ENCODE measurements around the gene RAD9A.
"Not testable (repeated sequence)": the region's sequence is repeated elsewhere in the genome, so short reads cannot be mapped to it uniquely, and the experiment has no call there.

Gene RAD9A

DNA sequence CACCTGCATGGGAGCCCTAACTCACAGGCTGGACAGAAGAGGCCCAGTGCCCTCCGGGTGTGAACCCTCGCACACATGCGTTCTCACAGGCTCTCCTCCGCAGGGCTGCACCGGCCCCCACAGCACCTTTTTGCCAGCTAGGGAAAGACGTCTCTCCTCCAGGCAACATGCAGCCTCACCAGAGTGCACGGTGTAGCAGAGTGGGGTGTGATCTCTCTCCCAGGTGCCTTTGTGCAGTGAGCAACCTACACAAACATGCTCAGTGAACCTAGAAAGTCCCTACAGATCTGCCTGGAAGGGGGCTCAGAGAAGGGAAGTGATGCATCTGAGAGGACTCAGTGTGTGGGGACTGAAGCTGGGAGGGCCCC, 20.0 kb downstream of the RAD9A start:
- DNase-seq, result no peak

DNA sequence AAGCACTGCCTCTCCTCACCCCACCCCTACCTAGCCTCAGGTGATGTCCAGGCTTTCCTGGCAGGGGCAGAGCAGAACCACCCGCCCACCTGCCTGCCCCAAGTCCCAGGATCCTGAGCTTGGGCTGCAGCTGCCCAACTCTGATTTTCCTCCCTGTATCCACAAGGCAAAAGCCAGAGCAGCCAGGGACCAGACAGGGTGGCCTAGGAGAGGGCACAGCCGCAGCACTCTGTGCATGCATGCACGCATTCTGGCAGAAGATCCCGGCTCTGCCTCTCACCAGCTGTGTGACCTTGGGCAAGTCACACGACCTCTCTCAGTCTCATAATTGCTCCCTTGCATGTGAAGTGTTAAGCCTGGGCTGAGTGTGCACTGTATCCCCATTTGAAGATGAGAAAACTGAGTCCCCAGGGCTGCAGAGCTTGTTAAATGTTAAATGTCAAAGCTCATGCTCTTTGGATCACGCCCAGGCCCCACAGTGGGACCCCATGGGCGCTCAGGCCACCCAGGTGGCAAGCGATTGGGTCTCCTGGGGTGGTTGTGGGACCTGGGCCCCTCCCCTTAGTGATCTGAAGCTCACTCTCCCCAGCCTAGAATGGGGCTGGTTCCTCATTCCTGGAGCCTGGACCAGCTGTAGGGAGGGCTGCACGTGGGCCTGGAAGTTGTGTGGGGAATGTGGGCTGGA, 20.9 kb downstream of the RAD9A start:
- DNase-seq, result no peak

DNA sequence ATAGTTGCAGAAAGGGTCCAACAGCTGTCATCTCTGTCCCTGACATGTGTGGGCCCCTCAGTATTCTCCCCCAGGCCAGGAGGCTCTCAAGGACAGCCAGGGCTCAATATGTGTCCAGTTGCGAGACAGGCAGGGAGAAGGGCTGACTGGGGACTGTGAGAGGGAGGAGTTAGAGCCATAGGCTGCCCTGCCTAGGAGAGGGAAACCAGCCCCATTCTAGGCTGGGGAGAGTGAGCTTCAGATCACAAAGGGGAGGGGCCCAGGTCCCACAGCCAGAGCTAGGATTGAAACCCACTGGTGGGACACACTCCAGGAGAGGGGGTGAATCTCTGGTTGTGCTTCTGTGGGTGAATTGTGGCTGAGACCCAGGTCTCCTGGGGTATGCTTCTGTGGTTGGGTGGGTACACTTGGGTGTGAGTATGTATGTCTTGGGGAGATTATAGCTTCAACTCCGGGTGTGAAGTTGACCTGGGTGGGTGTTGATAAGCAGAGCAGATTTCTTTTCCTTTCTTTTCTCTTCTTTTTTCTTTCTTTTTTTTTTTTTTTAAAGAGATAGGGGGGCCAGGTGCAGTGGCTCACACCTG, 21.6 kb downstream of the RAD9A start:
- DNase-seq, result no peak

DNA sequence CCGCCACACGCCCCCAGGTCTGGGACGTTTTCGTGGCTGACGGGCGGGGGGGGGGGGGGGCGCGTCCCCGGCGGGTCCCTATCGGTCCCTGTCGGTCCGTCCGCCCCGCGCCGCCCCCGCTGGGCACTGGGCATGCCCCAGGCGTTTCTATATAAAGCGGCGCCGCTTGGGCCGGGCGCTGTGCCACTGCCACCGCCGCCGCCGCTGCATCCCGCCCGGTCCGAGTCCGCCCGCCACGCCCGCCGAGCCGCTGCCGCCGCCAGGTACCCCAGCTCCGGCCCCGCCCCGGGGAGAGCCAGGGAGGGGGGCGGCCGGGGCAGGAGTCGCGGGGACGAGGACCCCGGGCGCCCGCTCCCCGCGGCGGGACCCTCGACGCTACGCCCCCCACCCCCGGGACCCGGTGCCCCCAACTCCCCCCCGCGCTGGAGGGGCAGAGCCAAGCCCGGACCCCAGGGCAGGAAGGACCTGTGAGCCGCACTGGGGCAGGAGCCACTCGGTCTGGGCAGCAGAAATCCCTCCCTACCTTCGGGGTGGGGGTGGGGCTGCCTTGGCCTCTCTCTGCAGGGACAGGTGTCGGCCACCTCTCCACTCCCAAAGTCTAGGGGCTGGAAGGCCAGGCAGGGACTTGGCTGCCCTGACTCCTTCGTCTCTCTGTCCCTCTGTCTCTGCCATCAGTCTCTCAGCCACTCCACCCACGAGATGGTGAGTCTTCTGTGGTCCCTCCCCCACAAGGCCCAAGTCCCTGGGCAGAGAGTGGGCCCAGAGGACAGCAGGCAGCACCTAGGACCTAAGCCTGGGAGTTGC, 23.9 kb downstream of the RAD9A start, which contains the start of gene CARNS1:
TSS of gene CARNS1 (plus strand) at position 178 of the 804 bp plus-strand sequence. CDS start at position 700, 522 bp downstream.
- no peak for DNase-seq

DNA sequence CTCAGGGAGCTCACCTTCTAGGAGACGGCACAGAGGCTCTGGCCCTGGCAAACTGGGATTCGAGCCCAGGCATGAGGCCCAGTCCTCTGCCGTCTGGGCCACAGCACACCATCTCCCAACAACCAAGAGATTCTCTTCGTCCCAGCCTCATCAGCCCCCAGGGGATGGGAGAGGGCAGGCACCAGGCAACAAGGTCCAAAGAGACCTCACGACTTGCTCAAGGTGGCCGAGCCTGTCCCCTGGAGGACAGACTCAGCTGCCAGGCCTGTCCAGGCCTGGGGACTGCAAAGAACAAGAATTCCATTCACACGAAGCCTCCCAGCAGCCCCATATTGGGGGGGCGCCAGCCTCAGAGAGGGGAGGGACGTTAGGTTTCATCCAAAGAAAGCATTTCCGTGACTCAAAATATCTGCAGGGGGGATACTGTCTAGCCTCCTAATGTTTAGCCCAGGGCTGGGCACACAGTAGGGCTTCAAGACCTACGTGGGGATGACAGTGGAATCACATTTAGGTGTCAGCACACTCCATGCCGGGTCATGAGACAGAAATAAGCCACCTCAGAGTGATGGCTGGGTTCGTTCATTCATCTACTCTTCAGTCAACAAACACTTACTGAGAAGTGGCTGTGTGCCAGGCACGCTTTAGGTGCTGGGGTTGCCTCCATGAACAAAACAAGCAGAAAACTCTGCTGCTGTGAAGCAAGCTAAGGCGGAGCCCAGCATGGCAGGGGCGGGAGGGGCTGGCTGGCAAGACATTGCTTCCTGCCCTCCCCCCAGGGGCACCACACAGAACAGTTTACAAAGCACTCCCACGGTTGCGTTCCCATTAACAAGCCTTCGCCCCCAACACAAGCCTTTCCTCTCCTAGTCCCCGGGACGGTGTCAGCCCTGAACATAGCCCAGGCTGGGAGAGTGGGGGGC, 24.9 kb downstream of the RAD9A start:
- DNase-seq, result peak; percentile 74 to 75

DNA sequence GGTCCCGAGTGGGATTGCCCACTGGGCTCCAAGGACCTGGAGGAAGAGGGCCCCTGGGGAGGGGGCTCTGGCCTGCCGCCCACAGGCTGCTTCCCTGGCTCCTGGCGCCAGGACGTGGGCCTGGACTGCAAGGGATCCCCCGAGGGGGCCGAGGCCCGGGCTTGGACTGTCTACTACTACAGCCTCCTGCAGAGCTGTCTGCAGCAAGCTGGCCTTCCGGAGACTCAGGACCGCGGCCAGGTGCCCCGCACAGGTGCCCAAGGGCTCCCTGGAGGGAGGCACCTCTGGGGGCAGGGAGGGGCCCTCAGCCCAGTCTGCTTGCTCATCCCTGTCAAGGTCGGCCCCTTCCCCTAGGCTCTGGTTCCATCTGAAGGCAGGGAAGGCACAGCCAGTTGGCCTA, 25.6 kb downstream of the RAD9A start:
- DNase-seq, result no peak

DNA sequence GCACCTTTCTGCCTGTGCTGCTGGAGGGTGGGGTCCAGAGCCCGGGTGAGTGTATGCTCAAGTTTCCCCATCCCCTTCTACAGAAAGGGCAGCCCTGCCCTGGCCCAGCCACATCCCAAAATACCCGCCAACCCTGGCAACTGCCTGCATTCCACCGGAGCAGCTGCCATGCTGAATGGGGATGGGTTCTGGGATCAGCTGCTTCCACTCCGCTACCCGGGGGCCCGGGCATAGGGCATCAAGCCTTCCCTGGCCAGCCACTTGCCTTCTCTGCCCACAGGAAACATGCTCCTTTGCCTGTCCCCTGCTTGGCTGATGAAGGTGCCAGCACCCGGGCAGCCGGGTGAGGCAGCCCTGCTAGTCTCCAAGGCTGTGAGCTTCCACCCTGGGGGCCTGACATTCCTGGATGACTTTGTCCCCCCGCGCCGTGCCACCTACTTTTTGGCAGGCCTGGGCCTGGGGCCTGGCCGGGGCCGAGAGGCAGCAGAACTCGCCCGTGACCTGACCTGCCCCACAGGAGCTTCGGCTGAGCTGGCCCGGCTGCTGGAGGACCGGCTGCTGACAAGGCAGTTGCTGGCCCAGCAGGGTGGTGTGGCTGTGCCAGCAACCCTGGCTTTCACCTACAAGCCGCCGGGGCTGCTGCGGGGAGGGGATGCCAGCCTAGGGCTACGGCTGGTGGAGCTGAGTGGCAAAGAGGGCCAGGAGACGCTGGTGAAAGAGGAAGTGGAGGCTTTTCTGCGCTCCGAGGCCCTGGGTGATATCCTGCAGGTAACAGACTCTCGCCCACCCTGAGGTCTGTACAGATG, 26.9 kb downstream of the RAD9A start:
- no peak for DNase-seq

DNA sequence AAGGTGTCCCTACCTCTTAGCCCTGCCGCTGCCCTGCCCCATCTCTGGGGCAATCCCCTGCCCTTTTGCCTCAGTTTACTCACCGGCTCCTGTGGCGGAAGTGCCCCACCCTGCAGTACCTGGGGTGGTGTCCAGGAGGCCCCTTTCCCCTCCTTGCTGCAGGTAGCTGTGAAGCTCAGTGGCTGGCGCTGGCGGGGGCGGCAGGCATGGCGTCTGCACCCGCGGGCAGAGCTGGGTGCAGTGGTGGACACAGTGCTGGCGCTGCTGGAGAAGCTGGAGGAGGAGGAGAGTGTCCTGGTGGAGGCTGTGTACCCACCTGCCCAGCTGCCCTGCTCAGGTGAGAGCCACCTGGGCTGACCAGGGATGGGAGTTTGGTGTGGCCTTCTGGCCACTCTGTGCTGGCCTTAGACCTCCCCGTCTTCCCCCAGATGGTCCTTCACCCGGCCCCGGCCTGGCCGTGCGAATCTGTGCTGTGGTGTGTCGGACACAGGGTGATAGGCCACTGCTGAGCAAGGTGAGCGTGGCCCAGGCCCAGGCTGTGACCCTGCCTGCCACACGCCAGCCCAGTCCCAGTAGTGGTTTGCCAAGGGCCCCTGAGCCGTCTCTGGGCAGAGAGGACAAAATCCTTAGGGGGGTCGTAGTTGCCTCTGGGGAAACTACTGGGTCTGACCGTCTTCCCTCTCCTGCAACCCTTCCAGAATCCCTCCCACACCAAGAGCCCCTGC, 27.7 kb downstream of the RAD9A start:
- DNase-seq, result no peak

DNA sequence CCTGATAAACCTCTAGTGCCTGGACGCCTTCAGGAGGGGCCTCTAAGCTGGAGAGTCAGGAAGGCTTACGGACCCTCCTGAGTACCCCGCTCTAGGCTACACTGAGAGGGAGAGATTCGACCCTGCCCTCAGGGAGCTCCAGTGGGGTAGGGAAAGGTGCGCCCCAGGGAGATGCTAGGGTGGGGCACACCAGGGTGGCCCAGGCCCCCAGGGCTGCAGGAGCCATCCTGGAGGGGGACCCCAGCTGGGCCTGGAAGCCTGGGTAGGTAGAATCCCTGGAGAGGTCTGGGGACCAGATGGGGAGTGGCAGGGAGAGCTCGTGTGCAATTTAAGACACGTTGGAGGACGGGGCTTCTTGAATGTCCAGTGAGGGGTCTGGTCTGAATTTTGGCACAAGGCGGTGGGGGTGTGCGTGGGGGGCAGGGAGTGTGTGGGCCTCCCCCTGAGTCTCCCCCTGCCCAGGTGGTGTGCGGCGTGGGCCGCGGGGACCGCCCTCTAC, 28.4 kb downstream of the RAD9A start:
- no peak for DNase-seq

DNA sequence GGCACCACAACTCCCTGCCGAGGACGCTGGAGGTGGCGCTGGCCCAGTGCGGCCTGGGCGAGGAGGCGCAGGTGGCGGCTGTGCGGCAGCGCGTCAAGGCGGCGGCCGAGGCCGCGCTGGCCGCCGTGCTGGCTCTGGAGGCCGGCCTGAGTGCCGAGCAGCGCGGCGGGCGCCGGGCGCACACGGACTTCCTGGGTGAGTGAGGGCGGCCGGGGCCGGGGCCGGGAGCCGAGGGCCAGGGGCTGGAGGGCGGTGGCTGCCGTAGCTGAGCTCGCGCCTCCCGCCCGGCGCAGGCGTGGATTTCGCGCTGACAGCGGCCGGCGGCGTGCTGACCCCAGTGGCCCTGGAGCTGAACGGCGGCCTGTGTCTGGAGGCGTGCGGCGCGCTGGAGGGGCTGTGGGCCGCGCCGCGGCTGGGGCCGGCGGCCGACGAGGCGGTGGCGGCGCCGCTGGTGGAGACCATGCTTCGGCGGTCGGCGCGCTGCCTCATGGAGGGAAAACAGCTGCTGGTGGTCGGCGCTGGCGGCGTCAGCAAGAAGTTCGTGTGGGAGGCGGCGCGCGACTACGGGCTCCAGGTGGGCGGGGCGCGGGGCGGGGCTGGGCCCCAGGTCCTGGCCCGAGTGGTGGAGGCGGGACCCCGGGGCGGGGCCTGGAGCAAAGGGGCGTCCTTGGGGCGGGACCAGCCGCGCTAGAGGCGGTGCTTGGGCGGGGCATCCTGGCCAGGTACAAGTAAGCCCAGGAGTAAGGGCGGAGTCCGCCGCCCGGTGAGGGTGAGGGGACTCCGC, 29.1 kb downstream of the RAD9A start:
- DNase-seq, result peak; percentile 97

DNA sequence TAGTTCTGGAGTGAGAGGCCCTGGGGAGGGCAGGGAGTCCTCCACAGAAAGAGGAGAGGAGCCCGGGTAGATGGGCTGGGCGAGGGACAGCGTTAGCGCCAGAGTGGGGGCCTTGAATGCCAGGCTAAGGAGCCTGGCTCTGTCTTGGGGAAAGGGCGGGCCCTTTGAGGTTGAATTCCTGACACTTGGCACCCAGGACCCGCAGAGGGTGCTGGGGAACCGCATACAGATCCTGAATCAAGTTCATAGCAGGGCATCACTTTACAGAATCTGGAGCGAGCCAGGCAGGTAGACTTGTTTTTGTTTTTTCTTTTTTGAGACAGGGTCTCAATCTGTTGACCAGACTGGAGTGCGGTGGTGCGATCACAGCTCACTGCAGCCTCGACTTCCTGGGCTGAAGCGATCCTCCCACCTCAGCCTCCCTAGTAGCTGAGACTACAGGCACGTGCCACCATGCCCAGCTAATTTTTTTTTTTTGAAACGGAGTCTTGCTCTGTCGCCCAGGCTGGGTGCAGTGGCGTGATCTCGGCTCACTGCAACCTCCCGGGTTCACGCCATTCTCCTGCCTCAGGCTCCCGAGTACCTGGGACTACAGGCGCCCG, 29.7 kb downstream of the RAD9A start:
- DNase-seq, result no peak

DNA sequence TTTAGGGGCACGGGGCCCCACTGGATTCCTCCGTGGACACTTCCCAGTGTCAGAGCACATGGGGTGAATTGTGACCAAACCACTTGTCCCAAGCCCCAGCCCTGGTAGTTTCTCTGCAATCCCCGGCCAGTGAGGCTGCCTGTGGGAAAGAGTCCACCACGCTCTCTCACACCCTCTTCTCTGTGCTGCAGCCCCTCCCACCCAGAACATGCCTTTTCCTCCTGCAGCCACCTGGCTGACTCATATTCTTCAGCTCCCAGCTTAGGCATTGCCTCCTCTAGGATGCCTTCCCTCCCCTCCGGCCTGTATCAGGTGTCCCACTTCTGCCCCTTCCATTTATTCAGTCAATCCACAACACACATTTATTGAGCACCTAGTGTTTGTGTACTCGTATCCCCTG, 31.1 kb downstream of the RAD9A start:
- DNase-seq, result no peak

DNA sequence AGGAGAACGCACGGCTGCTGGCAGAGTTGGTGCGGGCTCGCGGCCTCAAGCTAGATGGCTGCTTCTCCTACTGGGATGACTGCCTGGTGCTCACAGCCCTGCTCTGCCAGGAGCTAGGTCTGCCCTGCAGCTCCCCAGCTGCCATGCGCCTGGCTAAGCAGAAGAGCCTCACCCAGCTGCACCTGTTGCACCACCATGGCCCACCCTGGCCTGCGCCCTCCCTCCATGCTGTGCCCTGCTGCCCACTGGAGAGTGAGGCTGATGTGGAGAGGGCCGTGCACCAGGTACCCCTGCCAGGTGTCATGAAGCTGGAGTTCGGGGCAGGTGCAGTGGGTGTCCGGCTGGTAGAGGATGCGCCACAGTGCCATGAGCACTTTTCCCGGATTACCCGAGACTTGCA, 31.7 kb downstream of the RAD9A start:
- DNase-seq, result no peak

DNA sequence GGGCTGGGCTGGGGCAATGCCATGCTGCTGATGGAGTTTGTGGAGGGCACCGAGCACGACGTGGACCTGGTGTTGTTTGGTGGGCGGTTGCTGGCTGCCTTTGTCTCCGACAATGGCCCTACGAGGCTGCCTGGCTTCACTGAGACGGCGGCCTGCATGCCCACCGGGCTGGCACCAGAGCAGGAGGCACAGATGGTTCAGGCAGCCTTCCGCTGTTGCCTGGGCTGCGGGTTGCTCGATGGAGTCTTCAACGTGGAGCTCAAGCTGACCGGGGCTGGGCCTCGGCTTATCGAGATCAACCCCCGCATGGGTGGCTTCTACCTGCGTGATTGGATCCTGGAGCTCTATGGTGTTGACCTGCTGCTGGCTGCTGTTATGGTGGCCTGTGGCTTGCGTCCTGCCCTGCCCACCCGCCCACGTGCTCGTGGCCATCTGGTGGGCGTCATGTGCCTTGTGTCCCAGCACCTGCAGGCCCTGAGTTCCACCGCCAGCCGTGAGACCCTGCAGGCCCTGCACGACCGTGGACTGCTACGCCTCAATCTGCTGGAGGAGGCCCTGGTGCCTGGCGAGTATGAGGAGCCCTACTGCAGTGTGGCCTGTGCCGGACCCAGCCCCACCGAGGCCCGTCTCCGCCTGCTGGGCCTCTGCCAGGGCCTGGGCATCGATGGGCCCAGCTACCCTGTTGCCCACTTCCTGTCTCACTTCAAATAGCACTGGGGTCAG, 32.3 kb downstream of the RAD9A start:
- DNase-seq, result no peak

DNA sequence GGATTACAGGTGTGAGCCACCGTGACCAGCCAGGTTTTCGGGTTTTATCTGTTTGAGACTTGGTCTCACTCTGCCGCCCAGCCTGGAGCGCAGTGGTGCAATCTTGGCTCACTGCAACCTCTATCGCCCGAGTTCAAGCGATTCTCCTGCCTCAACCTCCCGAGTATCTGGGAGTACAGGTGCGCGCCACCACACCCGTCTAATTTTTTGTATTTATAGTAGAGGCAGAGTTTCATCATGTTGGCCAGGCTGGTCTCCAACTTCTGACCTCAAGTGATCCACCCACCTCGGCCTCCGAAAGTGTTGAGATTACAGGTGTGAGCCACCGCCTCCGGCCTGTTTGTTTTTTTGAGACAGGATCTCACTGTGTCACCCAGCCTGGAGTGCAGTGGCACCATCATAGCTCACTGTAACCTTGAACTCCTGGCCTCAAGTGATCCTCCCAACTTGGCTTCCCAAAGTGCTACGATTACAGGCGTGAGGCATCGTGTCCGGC, 35.6 kb downstream of the RAD9A start:
- DNase-seq, result not testable (repeated sequence)

DNA sequence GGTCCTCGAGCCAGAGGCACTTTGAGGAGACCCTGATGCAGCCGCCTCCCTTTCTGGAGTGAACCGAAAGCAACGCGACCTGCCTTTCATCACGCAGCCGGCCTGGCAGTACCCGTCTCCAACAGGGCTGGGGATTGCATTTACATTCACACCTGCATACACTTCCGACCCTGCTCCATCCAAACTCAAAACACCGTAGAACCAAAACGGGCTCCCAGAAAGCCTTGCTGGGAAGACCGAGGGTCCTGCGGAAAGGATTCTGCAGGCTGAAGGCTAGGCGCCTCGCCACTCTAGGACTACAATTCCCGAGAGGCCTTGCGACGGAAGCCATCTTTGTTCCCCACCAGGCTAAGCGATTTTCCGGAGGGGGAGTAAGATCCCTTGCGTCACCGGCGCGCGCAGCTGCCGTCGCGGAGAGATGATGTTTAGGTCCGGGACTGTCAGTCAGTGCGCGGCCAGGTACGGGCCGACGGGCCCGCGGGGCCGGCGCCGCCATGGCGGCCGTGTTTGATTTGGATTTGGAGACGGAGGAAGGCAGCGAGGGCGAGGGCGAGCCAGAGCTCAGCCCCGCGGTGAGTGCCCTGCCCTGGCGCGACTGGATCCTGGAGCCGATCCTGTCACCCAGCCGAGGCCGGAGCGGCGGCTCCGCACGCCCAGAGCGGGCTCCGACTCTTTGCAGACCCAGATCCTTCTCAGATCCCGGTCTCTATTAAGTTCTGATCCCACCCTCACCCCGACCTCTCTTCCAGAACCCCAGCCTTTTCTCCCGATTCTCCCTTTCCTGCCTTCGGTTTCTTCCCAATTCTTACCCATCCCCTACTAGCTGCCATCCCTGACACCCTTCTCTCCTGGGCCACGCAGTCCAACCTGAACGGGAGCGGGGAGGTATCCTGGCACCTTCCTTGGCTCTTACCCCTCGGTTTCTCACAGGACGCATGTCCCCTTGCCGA, 36.5 kb downstream of the RAD9A start, which contains the start of gene RPS6KB2:
TSS of gene RPS6KB2 (plus strand) at position 443 of the 950 bp plus-strand sequence. CDS start at position 495, 52 bp downstream.
- DNase-seq, result peak; percentile 99 to 100

DNA sequence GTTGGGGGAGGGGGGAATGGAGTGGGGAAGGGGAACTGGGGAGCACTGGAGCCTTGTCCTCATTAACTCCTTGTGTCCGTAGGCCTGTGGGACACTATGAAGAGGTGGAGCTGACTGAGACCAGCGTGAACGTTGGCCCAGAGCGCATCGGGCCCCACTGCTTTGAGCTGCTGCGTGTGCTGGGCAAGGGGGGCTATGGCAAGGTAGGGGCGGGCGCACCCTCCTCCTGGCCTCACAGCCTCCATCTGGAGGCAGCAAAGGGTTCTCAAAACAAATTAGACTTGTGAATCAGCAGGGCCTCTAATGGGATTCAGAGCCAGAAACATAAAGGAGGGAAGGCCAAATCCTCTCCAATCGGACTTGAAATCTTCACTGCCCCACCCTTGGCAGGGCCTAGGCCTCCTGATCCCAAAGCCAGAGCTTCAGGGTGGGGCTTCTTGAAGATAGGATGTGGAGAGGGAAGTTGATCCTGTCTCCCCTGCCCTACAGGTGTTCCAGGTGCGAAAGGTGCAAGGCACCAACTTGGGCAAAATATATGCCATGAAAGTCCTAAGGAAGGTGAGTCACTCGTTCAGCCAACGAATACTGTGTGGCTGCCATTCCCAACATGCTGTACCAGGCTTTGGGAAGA, 37.4 kb downstream of the RAD9A start:
- no peak for DNase-seq

Data from activated CD4-positive, alpha-beta T cell treated with anti-CD3 and anti-CD28 coated beads, Interleukin-2, amount 50 U/mL, for 4 hours (primary cell).